Smooth muscle cell (in vitro differentiated cells): ENCODE results near the gene ABHD17B. TPM values are rescaled to one million over a fixed set of nuclear protein-coding genes. Genes with fewer than 3 reads are reported as not detected.

Source experiments
- DNase-seq: peaks from one replicate; lab custom pipeline; 2025; ENCODE audit not compliant: unreplicated experiment; lab: John Stamatoyannopoulos, UW
- H2AFZ ChIP-seq: fragments of 200-600 bp; sonication (generic); 2 replicates; pipeline ENCODE4 v1.6.0; 2016; ENCODE audit warnings: antibody characterized with exemption, low read depth, mild to moderate bottlenecking
- H3F3A ChIP-seq: fragments of 200-600 bp; sonication (generic); 2 replicates; pipeline ENCODE4 v1.6.0; 2017; ENCODE audit warnings: antibody characterized with exemption, low read depth
- H3K27ac ChIP-seq: fragments of 200-600 bp; sonication (generic); 2 replicates; pipeline ENCODE4 v1.5.1; 2016; ENCODE audit warnings: low read depth, mild to moderate bottlenecking
- H3K27me3 ChIP-seq: fragments of 200-600 bp; sonication (generic); 2 replicates; pipeline ENCODE4 v1.6.1; 2016; ENCODE audit warnings: low read depth, mild to moderate bottlenecking
- H3K36me3 ChIP-seq: fragments of 200-600 bp; sonication (generic); 2 replicates; pipeline ENCODE4 v1.5.1; 2016; ENCODE audit warnings: low read depth
- H3K4me1 ChIP-seq: fragments of 200-600 bp; sonication (generic); 2 replicates; pipeline ENCODE4 v1.5.1; 2016; ENCODE audit warnings: low read depth
- H3K4me2 ChIP-seq: fragments of 200-600 bp; sonication (generic); 2 replicates; pipeline ENCODE4 v1.6.0; 2016; ENCODE audit warnings: mild to moderate bottlenecking
- H3K4me3 ChIP-seq: fragments of 200-600 bp; sonication (generic); 2 replicates; pipeline ENCODE4 v1.5.1; 2016; ENCODE audit warnings: mild to moderate bottlenecking
- H3K79me2 ChIP-seq: fragments of 200-600 bp; sonication (generic); 2 replicates; pipeline ENCODE4 v1.6.0; 2016; ENCODE audit warnings: low read depth, mild to moderate bottlenecking
- H3K9ac ChIP-seq: fragments of 200-600 bp; sonication (generic); 2 replicates; pipeline ENCODE4 v1.6.0; 2016; ENCODE audit warnings: low read depth
- H3K9me3 ChIP-seq: fragments of 200-600 bp; sonication (generic); replicated peaks from 2 replicates; pipeline ENCODE4 v1.5.1; 2016; ENCODE audit warnings: low read depth
- H4K20me1 ChIP-seq: fragments of 200-600 bp; sonication (generic); 2 replicates; pipeline ENCODE4 v1.6.0; 2016; ENCODE audit warnings: low read depth
- WGBS: methylation state at CpG from one replicate; pipeline ENCODE4 v1.1.7; 2016; ENCODE audit warnings: low lambda C conversion rate; 5-methylcytosine and 5-hydroxymethylcytosine counted together
- polyA plus RNA-seq: library from polyadenylated mRNA; unstranded; fragments of >200 nt; fragmentation: Nextera tagmentation; extraction: Ambion mirVana; gene quantifications from 2 replicates; pipeline ENCODE4 v1.2.1, GENCODE V29; 2016
- total RNA-seq: library from RNA; depleted of rRNA; stranded (reverse); fragments of >200 nt; gene quantifications from 2 replicates; pipeline ENCODE4 v1.2.3, GENCODE V29; 2014
- TF ChIP-seq, protein P1 (sequence below): fragments of 200-600 bp; sonication (generic); IDR thresholded peaks from 2 replicates; pipeline ENCODE4 v1.5.1; 2017; ENCODE audit warnings: borderline replicate concordance, mild to moderate bottlenecking, antibody characterized with exemption; ENCODE audit not compliant: insufficient read depth, poor library complexity, severe bottlenecking

Gene ABHD17B
- total and polyA plus RNA-seq, 2 experiments from 2014 or later, result 14.1 to 26.7 TPM

DNA sequence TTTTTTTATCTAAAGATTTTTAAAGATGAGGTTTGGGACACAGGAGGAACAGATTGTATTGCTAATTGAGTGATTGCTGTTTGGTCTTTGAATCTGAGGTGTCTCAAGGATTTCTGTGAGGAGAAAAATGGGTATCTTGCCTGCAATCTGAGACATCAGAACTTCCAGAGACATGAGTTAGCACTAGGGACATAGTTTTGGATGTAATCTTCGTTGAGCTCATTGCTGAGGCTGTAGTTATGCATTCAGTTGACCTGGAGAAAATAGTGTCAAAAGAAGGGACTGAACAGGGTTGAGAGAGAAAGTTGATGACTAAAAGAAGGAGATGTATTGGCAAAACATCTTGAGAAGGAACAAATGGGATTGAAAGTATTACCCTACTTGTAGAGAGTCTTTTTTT is 25.1 kb upstream of the ABHD17B start:
- Histone ChIP-seq H4K20me1 (peaks cover 5% of the 10 kb centered on the region), H3K9me3 (no peaks in the 10 kb centered on the region), H3K4me3 (no peak overlapping the region), H3K27ac (no peak overlapping the region), H3F3A (peaks cover 2% of the 10 kb centered on the region), H2AFZ (no peak overlapping the region), H3K9ac (no peak overlapping the region), H3K4me1 (no peaks in the 10 kb centered on the region), H3K79me2 (peaks cover 91% of the 10 kb centered on the region), H3K4me2 (peak overlapping the region; percentile 11), H3K36me3 (no peaks in the 10 kb centered on the region), H3K27me3 (no peaks in the 10 kb centered on the region)
- WGBS, result 39% methylated on average over 1 of the region's 1 CpG
- TF ChIP-seq, protein P1, sequence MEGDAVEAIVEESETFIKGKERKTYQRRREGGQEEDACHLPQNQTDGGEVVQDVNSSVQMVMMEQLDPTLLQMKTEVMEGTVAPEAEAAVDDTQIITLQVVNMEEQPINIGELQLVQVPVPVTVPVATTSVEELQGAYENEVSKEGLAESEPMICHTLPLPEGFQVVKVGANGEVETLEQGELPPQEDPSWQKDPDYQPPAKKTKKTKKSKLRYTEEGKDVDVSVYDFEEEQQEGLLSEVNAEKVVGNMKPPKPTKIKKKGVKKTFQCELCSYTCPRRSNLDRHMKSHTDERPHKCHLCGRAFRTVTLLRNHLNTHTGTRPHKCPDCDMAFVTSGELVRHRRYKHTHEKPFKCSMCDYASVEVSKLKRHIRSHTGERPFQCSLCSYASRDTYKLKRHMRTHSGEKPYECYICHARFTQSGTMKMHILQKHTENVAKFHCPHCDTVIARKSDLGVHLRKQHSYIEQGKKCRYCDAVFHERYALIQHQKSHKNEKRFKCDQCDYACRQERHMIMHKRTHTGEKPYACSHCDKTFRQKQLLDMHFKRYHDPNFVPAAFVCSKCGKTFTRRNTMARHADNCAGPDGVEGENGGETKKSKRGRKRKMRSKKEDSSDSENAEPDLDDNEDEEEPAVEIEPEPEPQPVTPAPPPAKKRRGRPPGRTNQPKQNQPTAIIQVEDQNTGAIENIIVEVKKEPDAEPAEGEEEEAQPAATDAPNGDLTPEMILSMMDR, result no peak
- no peak for DNase-seq

DNA sequence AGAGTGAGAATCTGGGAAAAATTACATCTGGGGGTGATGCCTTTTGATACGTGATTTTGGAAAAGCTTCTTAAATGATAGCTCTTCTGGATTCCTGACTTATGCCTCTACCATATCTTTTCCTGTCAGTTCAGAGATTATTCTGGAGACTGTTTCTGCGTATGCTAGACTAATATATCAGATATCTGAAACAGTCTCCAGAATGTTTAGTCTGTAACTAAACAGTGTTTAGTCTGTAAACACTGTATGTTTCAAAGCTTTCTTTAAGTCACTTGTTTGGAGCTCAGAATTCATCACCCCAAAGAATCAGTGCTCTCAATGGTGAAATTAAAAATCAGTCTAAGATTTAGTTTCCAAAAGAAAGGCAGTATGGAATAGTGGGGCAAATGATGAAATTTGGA is 20.2 kb upstream of the ABHD17B start:
- Histone ChIP-seq H3K36me3 (no peaks in the 10 kb centered on the region), H3K9me3 (no peaks in the 10 kb centered on the region), H3K4me1 (peaks cover 6% of the 10 kb centered on the region), H3K27me3 (no peaks in the 10 kb centered on the region), H3K79me2 (peaks cover 67% of the 10 kb centered on the region), H3K4me2 (peak overlapping the region; percentile 33), H3K9ac (peak overlapping the region; percentile 13), H3K4me3 (no peak overlapping the region), H3K27ac (peak overlapping the region; percentile 92), H3F3A (peaks cover 17% of the 10 kb centered on the region), H2AFZ (no peak overlapping the region), H4K20me1 (peaks cover 20% of the 10 kb centered on the region)
- WGBS, result 24% methylated on average over 2 of the region's 2 CpGs
- no peak for DNase-seq
- TF ChIP-seq, protein P1, result no peak

DNA sequence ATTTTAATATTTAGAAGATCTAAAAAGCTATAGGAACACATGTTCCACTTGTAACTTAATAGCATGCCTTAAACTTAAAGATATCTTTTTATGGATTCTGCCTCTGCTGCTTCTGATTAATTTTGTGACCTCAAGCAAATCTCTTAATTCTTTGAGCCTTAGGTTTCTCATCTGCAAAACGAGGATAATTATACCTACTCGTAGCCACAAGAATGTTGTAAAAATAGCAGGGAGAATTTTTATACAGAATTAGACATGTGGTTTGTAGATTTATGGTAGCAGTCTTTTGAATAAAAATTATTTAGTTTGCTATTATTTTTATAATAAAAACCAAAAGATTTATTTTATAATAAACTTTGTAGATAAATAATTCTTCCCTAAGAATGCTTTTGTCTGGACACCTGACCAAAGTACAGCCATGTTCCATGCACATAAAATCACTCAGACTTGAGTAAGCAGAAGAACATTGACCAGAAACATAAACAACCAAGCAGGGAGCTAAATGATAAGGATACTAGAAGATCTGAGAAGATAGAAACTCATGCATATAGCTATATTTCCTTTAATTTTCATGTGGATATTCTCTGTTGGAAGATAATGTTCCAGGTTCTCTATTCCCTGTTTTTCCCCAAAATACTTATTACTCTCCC is 18.9 kb upstream of the ABHD17B start:
- TF ChIP-seq, protein P1, result no peak
- Histone ChIP-seq H3K36me3 (no peaks in the 10 kb centered on the region), H3K27me3 (no peaks in the 10 kb centered on the region), H3K4me3 (no peak overlapping the region), H2AFZ (no peak overlapping the region), H3K9me3 (no peaks in the 10 kb centered on the region), H3K79me2 (peaks cover 68% of the 10 kb centered on the region), H3F3A (peaks cover 17% of the 10 kb centered on the region), H4K20me1 (peaks cover 21% of the 10 kb centered on the region), H3K27ac (peak overlapping the region; percentile 92), H3K4me2 (peak overlapping the region; percentile 67), H3K9ac (peak overlapping the region; percentile 49), H3K4me1 (peaks cover 6% of the 10 kb centered on the region)
- WGBS, result 5% methylated on average over 2 of the region's 2 CpGs
- DNase-seq, result no peak

DNA sequence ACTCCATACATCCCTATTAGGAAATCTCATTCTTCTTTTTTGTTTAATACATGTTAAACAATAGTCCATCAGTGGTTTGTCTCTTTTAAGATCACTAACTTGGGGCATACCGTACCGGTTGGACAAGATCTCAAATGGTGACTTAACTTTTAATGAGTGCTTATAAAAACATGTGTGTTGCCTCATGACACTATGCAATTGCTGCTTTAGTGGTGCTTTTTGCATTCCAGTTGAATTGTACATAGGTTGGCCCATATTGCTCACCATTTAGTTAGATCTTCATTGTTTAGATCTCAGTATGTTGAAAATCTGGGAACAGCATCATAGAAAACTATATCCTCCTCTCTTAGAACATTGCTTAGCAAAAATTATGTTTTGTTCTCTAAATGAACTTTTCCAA is 18.2 kb upstream of the ABHD17B start:
- Histone ChIP-seq H2AFZ (no peak overlapping the region), H3K4me1 (peaks cover 6% of the 10 kb centered on the region), H4K20me1 (peaks cover 21% of the 10 kb centered on the region), H3K9me3 (no peaks in the 10 kb centered on the region), H3K9ac (peak overlapping the region; percentile 49), H3K27ac (peak overlapping the region; percentile 92), H3K79me2 (peaks cover 68% of the 10 kb centered on the region), H3K4me3 (no peak overlapping the region), H3K36me3 (no peaks in the 10 kb centered on the region), H3F3A (peaks cover 17% of the 10 kb centered on the region), H3K4me2 (peak overlapping the region; percentile 67), H3K27me3 (no peaks in the 10 kb centered on the region)
- TF ChIP-seq, protein P1, result no peak
- WGBS, result 30% methylated on average over 2 of the region's 2 CpGs
- DNase-seq, result no peak
